Smooth muscle cell (in vitro differentiated cells): ENCODE measurements around the gene TBL1X. TPM values are rescaled to one million over a fixed set of nuclear protein-coding genes. Genes with fewer than 3 reads are reported as not detected.
"Not testable (repeated sequence)": the region's sequence is repeated elsewhere in the genome, so short reads cannot be mapped to it uniquely, and the experiment has no call there.

ENCODE experiments used
- DNase-seq: peaks from one replicate; lab custom pipeline; 2025; ENCODE audit not compliant: unreplicated experiment; lab: John Stamatoyannopoulos, UW
- H2AFZ ChIP-seq: fragments of 200-600 bp; sonication (generic); 2 replicates; pipeline ENCODE4 v1.6.0; 2016; ENCODE audit warnings: antibody characterized with exemption, low read depth, mild to moderate bottlenecking
- H3F3A ChIP-seq: fragments of 200-600 bp; sonication (generic); 2 replicates; pipeline ENCODE4 v1.6.0; 2017; ENCODE audit warnings: antibody characterized with exemption, low read depth
- H3K27ac ChIP-seq: fragments of 200-600 bp; sonication (generic); 2 replicates; pipeline ENCODE4 v1.5.1; 2016; ENCODE audit warnings: low read depth, mild to moderate bottlenecking
- H3K27me3 ChIP-seq: fragments of 200-600 bp; sonication (generic); 2 replicates; pipeline ENCODE4 v1.6.1; 2016; ENCODE audit warnings: low read depth, mild to moderate bottlenecking
- H3K36me3 ChIP-seq: fragments of 200-600 bp; sonication (generic); 2 replicates; pipeline ENCODE4 v1.5.1; 2016; ENCODE audit warnings: low read depth
- H3K4me1 ChIP-seq: fragments of 200-600 bp; sonication (generic); 2 replicates; pipeline ENCODE4 v1.5.1; 2016; ENCODE audit warnings: low read depth
- H3K4me2 ChIP-seq: fragments of 200-600 bp; sonication (generic); 2 replicates; pipeline ENCODE4 v1.6.0; 2016; ENCODE audit warnings: mild to moderate bottlenecking
- H3K4me3 ChIP-seq: fragments of 200-600 bp; sonication (generic); 2 replicates; pipeline ENCODE4 v1.5.1; 2016; ENCODE audit warnings: mild to moderate bottlenecking
- H3K79me2 ChIP-seq: fragments of 200-600 bp; sonication (generic); 2 replicates; pipeline ENCODE4 v1.6.0; 2016; ENCODE audit warnings: low read depth, mild to moderate bottlenecking
- H3K9ac ChIP-seq: fragments of 200-600 bp; sonication (generic); 2 replicates; pipeline ENCODE4 v1.6.0; 2016; ENCODE audit warnings: low read depth
- H3K9me3 ChIP-seq: fragments of 200-600 bp; sonication (generic); replicated peaks from 2 replicates; pipeline ENCODE4 v1.5.1; 2016; ENCODE audit warnings: low read depth
- H4K20me1 ChIP-seq: fragments of 200-600 bp; sonication (generic); 2 replicates; pipeline ENCODE4 v1.6.0; 2016; ENCODE audit warnings: low read depth
- WGBS: methylation state at CpG from one replicate; pipeline ENCODE4 v1.1.7; 2016; ENCODE audit warnings: low lambda C conversion rate; 5-methylcytosine and 5-hydroxymethylcytosine counted together
- polyA plus RNA-seq: library from polyadenylated mRNA; unstranded; fragments of >200 nt; fragmentation: Nextera tagmentation; extraction: Ambion mirVana; gene quantifications from 2 replicates; pipeline ENCODE4 v1.2.1, GENCODE V29; 2016
- total RNA-seq: library from RNA; depleted of rRNA; stranded (reverse); fragments of >200 nt; gene quantifications from 2 replicates; pipeline ENCODE4 v1.2.3, GENCODE V29; 2014
- TF ChIP-seq, protein P1 (sequence below): fragments of 200-600 bp; sonication (generic); IDR thresholded peaks from 2 replicates; pipeline ENCODE4 v1.5.1; 2017; ENCODE audit warnings: borderline replicate concordance, mild to moderate bottlenecking, antibody characterized with exemption; ENCODE audit not compliant: insufficient read depth, poor library complexity, severe bottlenecking

Gene TBL1X
- total and polyA plus RNA-seq, 2 experiments from 2014 or later: 9.0 to 9.8 TPM

DNA sequence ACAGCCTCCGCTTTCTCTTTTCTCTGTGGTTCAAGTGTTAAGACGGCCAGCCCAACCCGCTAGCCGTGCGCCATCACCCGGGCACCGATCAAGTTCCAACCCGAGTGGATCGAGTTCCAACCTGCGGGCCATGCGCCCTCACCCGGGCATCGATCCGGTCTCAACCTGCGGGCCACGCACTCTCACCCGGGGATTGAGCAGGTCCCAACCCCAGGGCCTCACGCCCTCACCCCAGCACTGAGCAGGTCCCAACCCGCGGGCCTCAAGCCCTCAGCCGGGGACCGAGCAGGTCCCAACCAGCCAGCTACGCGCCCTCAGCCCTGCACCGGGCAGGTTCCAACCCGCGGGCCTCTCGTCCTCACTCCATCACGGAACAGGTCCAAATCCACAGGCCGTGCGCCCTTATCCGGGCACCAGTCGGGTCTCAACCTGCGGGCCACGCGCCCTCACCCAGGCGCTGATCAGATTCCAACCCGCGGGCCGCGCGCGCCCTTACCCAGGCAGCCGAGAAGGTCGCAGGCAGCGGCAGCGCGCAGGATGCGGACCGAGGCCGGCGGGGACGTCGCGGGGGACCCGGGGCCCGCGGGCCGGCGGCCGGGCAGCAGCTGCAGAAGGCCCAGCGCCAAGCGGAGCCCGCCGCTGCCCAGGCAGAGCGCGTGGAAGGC, 300.3 kb downstream of the TBL1X start:
- Histone ChIP-seq H3K27me3 (no peaks in the 10 kb centered on the region), H3K36me3 (no peaks in the 10 kb centered on the region), H3K4me3 (peak overlapping the region; percentile 35), H3K4me2 (peak overlapping the region; percentile 83), H3K79me2 (no peaks in the 10 kb centered on the region), H3F3A (no peaks in the 10 kb centered on the region), H3K4me1 (no peaks in the 10 kb centered on the region), H2AFZ (peak overlapping the region; percentile 75), H3K9ac (no peak overlapping the region), H3K9me3 (no peaks in the 10 kb centered on the region), H3K27ac (no peak overlapping the region), H4K20me1 (no peaks in the 10 kb centered on the region)
- WGBS: 44% methylated on average over 67 of the region's 67 CpGs
- DNase-seq: no peak
- TF ChIP-seq, protein P1, sequence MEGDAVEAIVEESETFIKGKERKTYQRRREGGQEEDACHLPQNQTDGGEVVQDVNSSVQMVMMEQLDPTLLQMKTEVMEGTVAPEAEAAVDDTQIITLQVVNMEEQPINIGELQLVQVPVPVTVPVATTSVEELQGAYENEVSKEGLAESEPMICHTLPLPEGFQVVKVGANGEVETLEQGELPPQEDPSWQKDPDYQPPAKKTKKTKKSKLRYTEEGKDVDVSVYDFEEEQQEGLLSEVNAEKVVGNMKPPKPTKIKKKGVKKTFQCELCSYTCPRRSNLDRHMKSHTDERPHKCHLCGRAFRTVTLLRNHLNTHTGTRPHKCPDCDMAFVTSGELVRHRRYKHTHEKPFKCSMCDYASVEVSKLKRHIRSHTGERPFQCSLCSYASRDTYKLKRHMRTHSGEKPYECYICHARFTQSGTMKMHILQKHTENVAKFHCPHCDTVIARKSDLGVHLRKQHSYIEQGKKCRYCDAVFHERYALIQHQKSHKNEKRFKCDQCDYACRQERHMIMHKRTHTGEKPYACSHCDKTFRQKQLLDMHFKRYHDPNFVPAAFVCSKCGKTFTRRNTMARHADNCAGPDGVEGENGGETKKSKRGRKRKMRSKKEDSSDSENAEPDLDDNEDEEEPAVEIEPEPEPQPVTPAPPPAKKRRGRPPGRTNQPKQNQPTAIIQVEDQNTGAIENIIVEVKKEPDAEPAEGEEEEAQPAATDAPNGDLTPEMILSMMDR: no peak

DNA sequence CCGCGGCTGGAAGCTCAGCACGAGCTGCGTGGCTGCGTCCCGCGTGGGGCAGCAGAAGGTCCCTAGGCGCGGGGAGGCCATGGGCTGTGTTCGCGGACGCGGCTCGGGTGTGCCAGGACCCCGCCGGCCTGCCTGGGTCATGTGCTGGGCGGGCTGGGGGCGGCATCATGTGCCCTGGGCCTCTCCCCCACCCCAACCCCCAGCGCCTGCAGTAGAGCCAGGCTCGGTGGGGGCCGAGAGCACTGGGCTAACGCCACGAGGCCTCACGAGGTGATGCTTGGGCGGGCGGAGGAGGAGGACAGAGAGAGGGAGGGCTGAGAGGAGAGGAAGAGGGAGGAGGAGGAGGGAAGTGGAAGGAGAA, 300.9 kb downstream of the TBL1X start, which contains the start of gene GPR143:
TSS of gene GPR143 (minus strand) at position 111 of the 361 bp plus-strand sequence. CDS start at position 81, 30 bp downstream.
- peak within 1 kb of the TSS; percentile 83 for H3K4me2 ChIP-seq
- H3K4me1 ChIP-seq: no peaks in the 10 kb centered on the region

DNA sequence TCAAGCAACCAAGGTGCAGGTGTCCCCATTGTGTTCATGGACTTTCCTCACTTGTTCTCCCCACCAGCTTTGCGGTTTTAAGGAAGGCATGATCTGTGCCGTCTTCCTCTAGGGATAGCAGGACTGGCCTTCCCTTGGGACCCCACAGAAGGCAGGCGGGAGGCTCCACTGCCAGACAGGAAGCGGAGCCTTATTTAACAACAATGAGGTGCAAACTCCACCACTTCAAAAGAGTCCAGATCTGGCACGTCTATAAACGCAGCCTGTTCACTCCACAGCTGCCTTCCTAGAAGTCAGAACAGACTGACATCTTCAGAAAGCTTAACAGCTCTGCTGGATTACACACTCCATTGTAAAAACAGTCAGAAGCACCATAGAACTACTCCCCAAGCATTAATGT, 302.5 kb downstream of the TBL1X start:
- Histone ChIP-seq H3K4me2 (no peak overlapping the region), H3K27me3 (no peaks in the 10 kb centered on the region), H3F3A (no peaks in the 10 kb centered on the region), H3K4me3 (no peak overlapping the region), H3K79me2 (no peaks in the 10 kb centered on the region), H2AFZ (no peak overlapping the region), H3K9ac (no peak overlapping the region), H3K4me1 (no peaks in the 10 kb centered on the region), H3K27ac (no peak overlapping the region), H3K36me3 (no peaks in the 10 kb centered on the region), H3K9me3 (no peaks in the 10 kb centered on the region), H4K20me1 (no peaks in the 10 kb centered on the region)
- DNase-seq: no peak
- 41% methylated on average over 6 of the region's 6 CpGs for WGBS
- TF ChIP-seq, protein P1: no peak

More for the DNA sequence above, 300.9 kb downstream of the TBL1X start, which contains the start of gene GPR143:
- no peaks in the 10 kb centered on the region for H3K27me3 ChIP-seq
- H3F3A ChIP-seq: no peaks in the 10 kb centered on the region
- no peaks in the 10 kb centered on the region for H3K36me3 ChIP-seq
- DNase-seq: no peak
- H2AFZ ChIP-seq: peak within 1 kb of the TSS; percentile 75
- WGBS: 39% methylated on average over 21 of the region's 26 CpGs
- no peak within 1 kb of the TSS for H3K27ac ChIP-seq
- TF ChIP-seq, protein P1: no peak
- peak within 1 kb of the TSS; percentile 35 for H3K4me3 ChIP-seq
- no peaks in the 10 kb centered on the region for H3K79me2 ChIP-seq
- H3K9me3 ChIP-seq: no peaks in the 10 kb centered on the region
- H3K9ac ChIP-seq: no peak within 1 kb of the TSS
- H4K20me1 ChIP-seq: no peaks in the 10 kb centered on the region

GRCh38 chrX:9768321-9768839, 303.5 kb downstream of the TBL1X start:
- not testable (repeated sequence) for H3K4me1 ChIP-seq, H2AFZ ChIP-seq, H3K4me2 ChIP-seq, H3K4me3 ChIP-seq, H3K27ac ChIP-seq, DNase-seq, H3K36me3 ChIP-seq, H3K79me2 ChIP-seq, H3K9ac ChIP-seq, H3K27me3 ChIP-seq, H3F3A ChIP-seq, H3K9me3 ChIP-seq, H4K20me1 ChIP-seq
- WGBS: 87% methylated on average over 5 of the region's 5 CpGs
